ENCODE measurements around the gene FBN2.

DNA sequence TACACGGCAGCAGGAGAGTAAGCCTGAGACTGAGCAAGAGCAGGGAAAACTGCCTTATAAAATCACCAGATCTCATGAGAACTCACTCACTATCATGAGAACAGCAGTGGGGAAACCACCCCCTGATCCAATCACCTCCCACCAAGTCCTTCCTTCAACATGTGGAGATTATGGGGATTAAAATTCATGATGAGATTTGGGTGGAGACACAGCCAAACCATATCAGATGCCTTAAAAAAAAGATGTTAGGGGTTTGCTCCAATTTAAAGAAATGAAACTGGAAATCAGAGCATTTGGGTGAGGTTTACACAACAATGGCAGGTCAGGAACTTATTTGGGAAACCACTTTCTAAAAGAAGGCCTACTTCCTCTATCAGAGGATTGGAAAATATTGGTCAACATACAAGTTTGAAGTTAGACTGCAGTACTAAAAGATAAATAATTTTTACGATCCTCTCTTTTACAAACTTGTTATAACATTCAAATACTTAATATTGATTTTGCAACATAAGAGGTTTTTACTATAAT lies 105.1 kb downstream of the FBN2 start:
- TF ChIP-seq, protein P1, sequence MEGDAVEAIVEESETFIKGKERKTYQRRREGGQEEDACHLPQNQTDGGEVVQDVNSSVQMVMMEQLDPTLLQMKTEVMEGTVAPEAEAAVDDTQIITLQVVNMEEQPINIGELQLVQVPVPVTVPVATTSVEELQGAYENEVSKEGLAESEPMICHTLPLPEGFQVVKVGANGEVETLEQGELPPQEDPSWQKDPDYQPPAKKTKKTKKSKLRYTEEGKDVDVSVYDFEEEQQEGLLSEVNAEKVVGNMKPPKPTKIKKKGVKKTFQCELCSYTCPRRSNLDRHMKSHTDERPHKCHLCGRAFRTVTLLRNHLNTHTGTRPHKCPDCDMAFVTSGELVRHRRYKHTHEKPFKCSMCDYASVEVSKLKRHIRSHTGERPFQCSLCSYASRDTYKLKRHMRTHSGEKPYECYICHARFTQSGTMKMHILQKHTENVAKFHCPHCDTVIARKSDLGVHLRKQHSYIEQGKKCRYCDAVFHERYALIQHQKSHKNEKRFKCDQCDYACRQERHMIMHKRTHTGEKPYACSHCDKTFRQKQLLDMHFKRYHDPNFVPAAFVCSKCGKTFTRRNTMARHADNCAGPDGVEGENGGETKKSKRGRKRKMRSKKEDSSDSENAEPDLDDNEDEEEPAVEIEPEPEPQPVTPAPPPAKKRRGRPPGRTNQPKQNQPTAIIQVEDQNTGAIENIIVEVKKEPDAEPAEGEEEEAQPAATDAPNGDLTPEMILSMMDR (IDR thresholded peaks at IDR 0.05) = no peak
- TF ChIP-seq EP300 (IDR thresholded peaks at IDR 0.05) = no peak
- TF ChIP-seq POLR2AphosphoS5 (IDR thresholded peaks at IDR 0.05) = no peak
- no peak for TF ChIP-seq POLR2A (IDR thresholded peaks at IDR 0.05; ENCODE audit: low read depth)

All from esophagus muscularis mucosa (tissue), 4 donors.